HK-2 (cell line): Measurements from ENCODE around the gene ARMH1.
"Not testable (repeated sequence)": the region's sequence is repeated elsewhere in the genome, so short reads cannot be mapped to it uniquely, and the experiment has no call there.

Experiments
- DNase-seq: peaks from one replicate; pipeline ENCODE4 v3.0.0-alpha.2; 2018; ENCODE audit not compliant: unreplicated experiment

ARMH1 gene

DNA sequence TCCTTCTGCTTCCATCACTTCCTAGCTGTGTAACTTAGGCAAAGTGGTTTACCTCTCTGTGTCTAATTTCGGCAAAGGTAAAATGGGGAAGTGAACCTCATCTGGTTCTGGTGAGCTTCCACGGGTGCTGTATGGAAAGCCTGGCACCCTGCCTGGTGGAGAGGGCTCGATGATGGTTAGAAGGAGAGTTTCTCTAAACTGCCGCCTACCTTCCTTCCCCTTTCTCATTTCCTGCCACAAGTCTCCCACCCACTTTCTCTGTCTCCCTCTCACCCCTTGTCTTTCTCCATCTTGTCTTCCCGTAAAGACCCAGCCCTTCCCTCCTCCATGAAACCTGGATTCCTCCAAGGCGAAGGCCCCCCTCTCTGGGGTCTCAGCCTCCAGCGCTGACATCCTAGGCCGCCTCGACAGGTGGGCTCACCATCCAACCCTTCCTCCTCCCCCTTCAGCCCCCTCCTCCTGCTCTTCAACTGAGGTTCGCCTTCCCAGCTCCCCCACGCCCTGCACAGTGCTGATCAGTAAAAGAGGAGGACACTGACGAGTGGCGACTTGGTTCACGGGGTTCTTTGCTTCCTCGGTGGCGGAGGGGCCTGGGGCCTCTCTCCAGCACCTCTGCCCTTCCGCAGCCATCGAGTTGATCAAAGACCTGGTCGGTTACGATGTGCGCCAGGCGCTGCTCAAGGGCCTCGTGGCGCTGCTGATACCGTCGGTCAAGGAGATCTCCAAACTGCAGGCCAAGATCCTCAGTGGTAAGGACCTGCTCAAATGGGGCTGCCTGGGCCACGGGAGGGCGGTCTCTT is 49.2 kb downstream of the ARMH1 start:
- DNase-seq: no peak

DNA sequence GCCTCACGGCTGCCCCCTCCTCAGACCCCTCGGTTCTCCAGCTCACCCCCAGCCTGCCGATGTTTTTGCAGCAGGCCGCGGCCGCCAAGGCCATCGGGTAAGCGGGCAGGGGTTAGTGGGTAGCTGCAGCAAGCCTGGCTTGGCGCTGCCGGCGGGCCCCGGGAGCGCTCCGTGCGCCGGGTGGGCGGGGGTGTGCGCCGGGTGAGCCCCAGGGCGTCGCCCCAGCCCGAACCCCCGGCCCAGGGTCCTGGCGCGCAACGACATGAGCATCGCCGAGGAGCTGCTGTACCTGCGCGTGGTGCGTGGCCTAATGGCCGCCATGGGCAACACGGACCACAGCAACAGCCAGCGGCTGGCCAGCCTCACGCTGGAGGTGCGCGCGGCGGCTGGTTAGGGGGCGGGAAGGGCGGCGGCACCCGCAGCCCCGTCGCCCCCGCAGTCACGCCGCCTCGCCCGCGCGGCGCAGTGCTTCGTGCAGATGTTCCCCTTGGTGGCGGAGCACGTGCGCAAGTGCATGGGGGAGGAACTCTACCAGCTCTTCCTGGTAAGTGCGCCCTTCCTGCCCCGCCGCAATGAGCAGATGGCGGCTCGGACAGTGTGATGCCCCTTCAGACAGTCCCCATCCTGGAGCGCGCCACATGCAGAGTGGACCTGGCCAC is 49.9 kb downstream of the ARMH1 start:
- DNase-seq: no peak

DNA sequence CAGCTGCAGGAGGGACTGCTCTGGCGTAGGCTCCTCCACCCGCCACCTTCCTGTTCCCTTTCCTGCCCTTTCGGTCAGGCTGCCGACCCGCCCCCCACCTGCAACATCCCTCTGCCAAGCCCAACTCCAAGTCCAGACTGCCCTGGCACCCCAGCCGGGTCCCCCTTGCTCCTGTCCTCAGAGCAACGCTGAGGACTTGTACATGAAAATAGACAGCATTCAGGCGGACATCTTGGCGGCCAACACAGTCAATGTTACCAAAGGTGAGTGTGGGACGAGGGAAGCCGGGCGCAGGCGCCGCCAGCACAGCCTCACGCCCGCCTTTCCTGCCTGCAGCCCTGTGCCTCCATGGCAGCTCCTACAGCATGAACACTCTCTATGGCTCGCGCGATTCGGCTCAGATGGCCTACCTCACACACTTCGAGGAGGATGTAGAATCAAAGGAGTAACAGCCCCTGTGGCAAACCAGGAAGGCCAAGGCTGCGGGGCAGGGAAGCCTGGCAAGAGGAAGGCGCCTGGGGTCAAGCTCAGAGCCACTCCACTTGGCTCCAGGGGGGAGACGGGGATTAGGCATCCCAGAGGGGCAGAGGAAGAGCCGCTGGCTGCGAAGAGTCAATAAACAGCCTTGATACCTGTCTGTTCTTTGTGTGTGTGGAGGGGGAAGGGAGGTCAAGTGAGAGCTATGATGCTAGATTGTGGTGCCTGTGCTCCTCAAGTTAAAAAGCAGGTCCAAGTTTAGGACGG is 50.6 kb downstream of the ARMH1 start:
- DNase-seq: no peak

DNA sequence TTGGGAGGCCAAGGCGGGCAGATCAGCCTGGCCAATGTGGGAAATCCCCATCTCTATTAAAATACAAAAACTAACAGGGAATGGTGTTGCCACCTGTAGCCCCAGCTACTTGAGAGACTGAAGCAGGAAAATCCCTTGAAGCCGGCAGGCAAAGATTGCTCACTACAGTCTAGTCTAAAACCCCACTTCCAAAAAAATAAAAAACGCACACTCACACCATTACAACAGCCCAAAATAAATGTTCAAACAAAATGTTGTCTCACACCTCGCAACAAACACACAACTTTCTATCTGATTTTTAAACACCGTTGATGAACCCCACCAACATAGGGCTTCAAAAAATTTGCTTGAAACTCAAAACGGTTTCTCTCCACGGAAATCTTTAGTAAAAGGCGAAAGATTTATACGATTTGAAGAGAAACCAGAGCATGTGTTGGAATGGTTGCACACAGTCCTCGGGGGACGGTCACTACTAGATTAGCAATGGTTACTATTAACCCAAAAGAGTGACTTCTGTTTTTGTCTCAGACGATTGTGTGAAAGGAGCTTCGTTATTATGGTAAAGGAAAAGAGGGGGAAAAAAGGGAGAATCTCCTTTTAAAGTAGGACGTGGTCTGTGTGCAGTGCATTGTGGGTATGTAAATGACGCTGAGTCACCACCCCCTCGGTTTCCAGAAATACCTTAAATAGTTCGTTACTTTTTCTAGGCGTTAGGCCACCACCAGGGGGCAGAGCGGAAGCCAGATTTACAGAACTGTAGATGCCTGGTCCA is 56.4 kb downstream of the ARMH1 start, which contains the start of gene RNU5D-1:
TSS of gene RNU5D-1 (minus strand) at position 430 of the 772 bp plus-strand sequence.
- DNase-seq: peak; percentile 94

DNA sequence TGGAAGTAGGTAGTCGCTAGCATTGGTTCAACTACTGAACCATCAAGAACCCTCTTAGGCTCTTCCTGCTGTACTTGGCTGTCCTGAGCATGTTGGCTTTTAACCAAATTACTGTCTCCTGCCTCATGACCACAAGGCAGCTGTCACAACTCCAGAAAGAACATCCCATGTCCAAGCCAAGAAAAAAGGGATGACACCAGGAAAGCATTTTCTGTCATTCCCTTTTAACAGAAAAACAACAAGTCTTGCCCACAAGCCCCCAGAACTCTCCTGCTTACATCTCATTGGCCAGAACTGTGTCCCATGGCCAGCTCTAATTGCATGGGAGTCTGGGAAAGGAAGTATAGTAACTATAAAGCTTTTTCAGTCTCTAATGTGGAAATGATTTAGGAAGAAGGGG is 58.9 kb downstream of the ARMH1 start:
- DNase-seq: no peak

DNA sequence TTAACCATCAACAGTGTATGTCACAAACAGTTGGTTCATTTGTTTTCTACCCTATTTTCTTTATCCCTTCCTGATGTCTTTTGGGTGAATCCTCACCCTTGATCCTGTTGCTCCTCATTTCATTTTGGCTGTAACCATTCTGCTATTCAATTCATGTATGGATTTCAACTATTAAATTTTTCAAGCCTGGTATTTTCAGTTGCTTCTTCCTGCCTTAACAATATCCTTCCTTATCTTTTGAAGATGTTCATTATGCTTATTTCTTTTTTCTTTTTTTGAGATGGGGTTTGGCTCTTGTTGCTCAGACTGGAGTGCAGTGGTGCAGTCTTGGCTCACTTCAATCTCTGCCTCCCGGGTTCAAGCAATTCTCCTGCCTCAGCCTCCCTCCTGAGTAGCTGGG is 59.3 kb downstream of the ARMH1 start:
- no peak for DNase-seq

DNA sequence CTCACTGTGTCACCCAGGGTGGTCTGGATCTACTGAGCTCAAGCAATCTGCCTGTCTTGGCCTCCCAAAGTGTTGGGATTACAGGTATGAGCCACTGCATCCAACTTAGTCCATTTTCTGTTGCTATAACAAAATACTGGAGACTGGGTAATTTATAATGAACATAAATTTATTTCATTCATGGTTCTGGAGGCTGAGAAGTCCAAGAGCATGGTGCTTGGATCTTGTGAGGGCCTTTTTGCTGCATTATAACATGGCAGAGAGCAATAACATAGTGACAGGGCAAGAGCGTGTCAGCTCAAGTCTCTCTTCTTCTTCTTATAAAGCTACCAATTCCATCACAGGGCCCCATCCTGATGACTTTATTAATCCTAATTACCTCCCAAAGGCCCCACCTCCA is 61.5 kb downstream of the ARMH1 start:
- no peak for DNase-seq

DNA sequence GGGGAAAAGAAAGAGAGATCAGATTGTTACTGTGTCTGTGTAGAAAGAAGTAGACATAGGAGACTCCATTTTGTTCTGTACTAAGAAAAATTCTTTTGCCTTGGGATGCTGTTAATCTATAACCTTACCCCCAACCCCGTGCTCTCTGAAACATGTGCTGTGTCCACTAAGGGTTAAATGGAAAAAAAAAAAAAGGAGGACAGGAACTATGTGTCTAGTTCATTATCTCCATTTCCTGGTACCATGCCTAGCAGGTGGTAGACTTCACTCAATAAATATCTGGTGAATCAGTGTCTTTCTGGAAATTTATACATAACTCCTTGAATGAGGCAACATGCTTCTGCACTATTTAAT is 64.4 kb downstream of the ARMH1 start:
- DNase-seq: not testable (repeated sequence)

DNA sequence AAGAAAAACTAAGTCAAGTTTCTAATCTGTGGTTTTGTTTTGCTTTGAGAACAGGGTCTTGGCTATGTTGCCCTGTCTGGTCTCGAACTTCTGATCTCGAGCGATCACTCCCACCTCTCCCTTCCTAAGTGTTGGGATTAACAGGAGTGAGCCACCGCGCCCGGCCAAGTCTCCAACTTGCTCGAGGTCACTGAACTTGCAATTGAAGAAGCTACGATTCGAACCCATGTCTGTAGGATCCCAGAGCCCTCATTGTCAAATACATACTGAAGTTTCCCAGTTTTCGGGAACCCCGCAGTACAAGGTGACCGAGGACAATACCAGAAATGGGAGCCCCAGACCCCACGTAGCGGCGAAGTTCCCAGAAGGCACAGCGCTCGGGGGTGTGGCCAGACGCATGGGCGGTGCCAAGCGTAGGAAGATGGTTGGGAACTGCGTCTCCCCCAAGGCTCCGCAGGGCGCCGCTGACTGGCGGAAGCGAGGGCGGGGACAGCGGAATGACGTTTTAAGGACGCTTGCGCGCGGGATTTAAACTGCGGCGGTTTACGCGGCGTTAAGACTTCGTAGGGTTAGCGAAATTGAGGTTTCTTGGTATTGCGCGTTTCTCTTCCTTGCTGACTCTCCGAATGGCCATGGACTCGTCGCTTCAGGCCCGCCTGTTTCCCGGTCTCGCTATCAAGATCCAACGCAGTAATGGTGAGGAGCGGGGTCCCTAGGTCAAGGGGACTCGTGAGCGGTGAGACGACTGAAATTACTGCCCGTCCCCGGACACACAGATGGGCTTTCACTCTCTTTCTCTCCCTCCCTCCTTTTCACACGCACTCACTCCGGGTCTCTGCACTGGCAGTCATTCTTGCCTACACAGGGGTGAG is 65.0 kb downstream of the ARMH1 start, which contains the start of gene KIF2C:
TSS of gene KIF2C (plus strand) at position 531 of the 872 bp plus-strand sequence. CDS start at position 627, 96 bp downstream.
- peak; percentile 96 for DNase-seq

DNA sequence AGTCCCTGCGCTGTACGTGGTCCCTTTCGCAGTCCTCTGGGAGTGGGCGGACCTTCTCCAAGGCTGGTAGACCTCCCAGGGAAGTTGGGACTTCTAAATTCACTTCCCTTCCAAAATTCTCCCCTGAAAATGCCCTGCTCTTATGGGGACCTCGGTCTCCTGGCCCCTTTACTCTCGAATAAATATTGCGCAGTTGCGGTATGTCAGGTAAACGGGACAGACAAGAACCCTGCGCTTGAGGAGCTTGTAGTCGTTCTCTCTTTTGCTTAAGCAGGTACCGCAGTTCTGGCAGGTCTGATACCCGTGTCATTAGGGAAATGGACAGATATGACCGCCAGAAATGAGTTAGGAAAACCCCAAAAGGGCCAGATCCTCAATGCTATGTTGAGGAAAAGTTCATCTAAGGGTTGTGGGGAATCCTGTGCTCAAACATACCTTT is 65.7 kb downstream of the ARMH1 start:
- DNase-seq: no peak

DNA sequence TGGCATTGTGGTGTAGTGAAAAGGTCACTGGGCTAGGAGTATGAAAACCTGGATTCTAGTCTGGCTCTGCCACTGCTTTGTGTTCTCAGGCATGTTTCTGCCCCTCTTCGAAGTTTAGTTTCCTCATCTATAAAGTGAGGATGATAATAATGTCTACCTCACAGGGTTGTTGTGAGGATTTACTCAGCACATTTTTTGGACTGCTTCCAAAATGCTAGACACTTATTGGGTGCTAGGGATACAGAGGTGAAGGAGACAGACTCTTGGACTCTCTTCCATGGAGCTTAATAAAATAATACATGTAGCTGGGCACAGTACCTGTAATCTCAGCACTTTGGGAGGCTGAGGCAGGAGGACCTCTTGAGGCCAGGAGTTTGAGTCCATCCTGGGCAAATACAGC is 68.7 kb downstream of the ARMH1 start:
- DNase-seq: no peak

DNA sequence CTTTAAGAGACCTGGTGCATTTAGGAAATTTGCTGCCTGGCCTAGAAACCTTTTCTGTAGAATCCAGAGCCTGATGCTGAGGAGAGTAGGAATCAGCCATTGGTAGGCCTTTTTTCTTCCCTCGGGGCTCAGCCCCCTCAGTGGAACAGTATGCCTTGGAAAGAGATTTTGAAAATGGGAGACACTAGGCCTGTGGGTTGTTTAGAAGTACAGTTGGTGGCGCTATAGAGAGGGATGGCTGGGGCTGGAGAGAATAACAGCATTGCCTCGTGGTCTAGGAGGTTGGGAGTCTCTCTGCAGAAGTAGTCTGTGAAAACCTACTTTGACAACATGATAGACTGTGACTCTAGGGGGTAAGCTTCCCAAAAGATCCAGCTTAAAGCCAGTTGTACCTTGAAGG is 73.4 kb downstream of the ARMH1 start:
- DNase-seq: no peak

DNA sequence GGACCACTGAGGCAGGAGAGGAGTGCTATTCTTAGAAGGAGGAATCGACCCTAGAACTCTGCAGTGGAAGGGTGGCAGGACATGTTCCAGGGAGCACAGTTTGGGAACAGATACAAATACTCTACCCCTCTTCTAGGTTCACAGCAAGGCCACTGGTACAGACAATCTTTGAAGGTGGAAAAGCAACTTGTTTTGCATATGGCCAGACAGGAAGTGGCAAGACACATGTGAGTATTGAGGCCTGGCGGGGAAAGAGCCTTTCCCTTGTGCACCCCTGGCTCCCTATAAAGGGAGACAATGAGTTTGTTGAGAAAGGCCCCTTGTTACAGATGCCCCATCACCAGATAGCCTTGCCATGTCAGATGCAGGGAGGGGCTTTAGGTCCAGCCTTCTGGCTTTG is 82.9 kb downstream of the ARMH1 start:
- DNase-seq: no peak

DNA sequence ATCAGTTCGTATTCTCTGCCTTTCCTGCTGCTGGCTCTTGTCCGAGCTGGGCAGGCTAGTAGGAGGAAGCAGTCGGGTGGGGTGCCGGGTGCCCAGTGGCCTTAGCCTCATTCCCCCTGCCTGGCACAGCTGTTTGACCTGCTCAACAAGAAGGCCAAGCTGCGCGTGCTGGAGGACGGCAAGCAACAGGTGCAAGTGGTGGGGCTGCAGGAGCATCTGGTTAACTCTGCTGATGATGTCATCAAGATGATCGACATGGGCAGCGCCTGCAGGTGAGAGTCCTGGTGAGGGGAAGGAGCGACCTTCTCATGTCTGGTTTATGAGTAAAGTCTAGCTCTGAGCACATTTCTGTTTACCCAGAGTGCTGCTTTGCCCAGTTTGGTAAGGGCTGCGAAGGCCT is 84.6 kb downstream of the ARMH1 start:
- no peak for DNase-seq

DNA sequence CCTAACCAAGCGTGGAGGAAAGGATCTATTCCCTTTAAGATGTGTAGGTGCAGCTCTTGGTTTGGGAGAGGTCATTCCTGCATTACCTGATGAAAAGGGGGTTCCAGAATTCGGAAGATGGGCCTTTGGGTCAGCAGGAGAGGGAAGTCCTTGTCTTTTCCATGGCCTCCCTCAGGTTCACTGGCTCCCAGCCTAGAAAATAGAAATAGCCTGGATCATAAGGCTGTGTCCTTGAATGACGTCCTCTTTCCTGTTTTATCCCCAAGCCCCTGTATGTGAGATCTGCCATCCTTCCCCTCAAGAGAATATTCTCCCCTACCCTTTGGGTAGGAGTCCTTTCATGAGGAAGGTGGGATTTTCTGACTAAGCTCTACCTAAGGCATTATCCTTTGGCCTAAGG is 86.4 kb downstream of the ARMH1 start:
- no peak for DNase-seq

DNA sequence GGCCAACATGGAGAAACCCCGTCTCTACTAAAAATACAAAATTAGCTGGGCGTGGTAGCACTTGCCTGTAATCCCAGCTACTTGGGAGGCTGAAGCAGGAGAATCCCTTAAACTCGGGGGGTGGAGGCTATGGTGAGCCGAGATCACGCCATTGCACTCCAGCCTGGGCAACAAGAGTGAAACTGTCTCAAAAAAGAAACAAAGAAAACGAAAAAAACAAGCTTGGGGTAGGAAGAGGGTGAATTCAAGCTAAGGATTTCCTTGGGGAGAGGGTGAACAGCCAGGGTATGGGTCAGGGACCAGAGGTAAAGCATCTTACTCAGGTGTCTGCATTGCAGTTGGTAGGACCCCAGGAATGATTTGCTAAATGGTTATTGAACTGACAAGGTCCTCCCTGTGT is 91.9 kb downstream of the ARMH1 start:
- DNase-seq: not testable (repeated sequence)
